ENCODE measurements around the gene ACKR2. TPM values are rescaled to one million over a fixed set of nuclear protein-coding genes. Genes with fewer than 3 reads are reported as not detected.
A peak's percentile ranks its signal among the peaks of the same experiment; 100 is the strongest.

ACKR2 gene
- total RNA-seq, 1 donor from 2014 or later: 3.5 TPM

- no peak for DNase-seq (ENCODE audit: low read depth in 2 of 2)
Measured at GRCh38 chr3:42829628-42830436, 20.6 kb downstream of the ACKR2 start.

GRCh38 chr3:42830437-42831320 is 21.4 kb downstream of the ACKR2 start:
- DNase-seq (ENCODE audit: low read depth in 2 of 2): peak in 1 of 2 donors; percentile 17

GRCh38 chr3:42831321-42831713 is 22.1 kb downstream of the ACKR2 start:
- peak in 1 of 2 donors; percentile 52 for DNase-seq (ENCODE audit: low read depth in 2 of 2)

- DNase-seq (ENCODE audit: low read depth in 2 of 2): no peak
Measured at GRCh38 chr3:42836150-42837123, 27.2 kb downstream of the ACKR2 start.

- DNase-seq (ENCODE audit: low read depth in 2 of 2): no peak
Measured at GRCh38 chr3:42838571-42838970, 29.3 kb downstream of the ACKR2 start.

GRCh38 chr3:42839616-42840015 is 30.4 kb downstream of the ACKR2 start:
- DNase-seq (ENCODE audit: low read depth in 2 of 2): peak; percentile 58 to 65

GRCh38 chr3:42841332-42841731 is 32.1 kb downstream of the ACKR2 start:
- DNase-seq (ENCODE audit: low read depth in 2 of 2): no peak

- DNase-seq (ENCODE audit: low read depth in 2 of 2): peak in 1 of 2 donors; percentile 75
Measured at GRCh38 chr3:42843713-42844411, 34.6 kb downstream of the ACKR2 start.

- DNase-seq (ENCODE audit: low read depth in 2 of 2): no peak
Measured at GRCh38 chr3:42844412-42844713, 35.1 kb downstream of the ACKR2 start.

- DNase-seq (ENCODE audit: low read depth in 2 of 2): no peak
Measured at GRCh38 chr3:42844815-42845214, 35.6 kb downstream of the ACKR2 start.

GRCh38 chr3:42846685-42847522 is 37.7 kb downstream of the ACKR2 start:
- peak in 1 of 2 donors; percentile 72 for DNase-seq (ENCODE audit: low read depth in 2 of 2)

- peak in 1 of 2 donors; percentile 87 for DNase-seq (ENCODE audit: low read depth in 2 of 2)
Measured at GRCh38 chr3:42847731-42848130, 38.5 kb downstream of the ACKR2 start.

GRCh38 chr3:42849017-42849416 is 39.8 kb downstream of the ACKR2 start:
- DNase-seq (ENCODE audit: low read depth in 2 of 2): no peak

GRCh38 chr3:42850263-42850662 is 41.0 kb downstream of the ACKR2 start:
- DNase-seq (ENCODE audit: low read depth in 2 of 2): no peak

- no peak for DNase-seq (ENCODE audit: low read depth in 2 of 2)
Measured at GRCh38 chr3:42851228-42851834, 42.1 kb downstream of the ACKR2 start.

GRCh38 chr3:42852441-42852840 is 43.2 kb downstream of the ACKR2 start:
- peak in 1 of 2 donors; percentile 6 for DNase-seq (ENCODE audit: low read depth in 2 of 2)

- DNase-seq (ENCODE audit: low read depth in 2 of 2): no peak
Measured at GRCh38 chr3:42853056-42853455, 43.8 kb downstream of the ACKR2 start.

- DNase-seq (ENCODE audit: low read depth in 2 of 2): no peak
Measured at GRCh38 chr3:42853739-42854302, 44.6 kb downstream of the ACKR2 start.

GRCh38 chr3:42855219-42855546 is 45.9 kb downstream of the ACKR2 start:
- no peak for DNase-seq (ENCODE audit: low read depth in 2 of 2)

All from dermis microvascular lymphatic vessel endothelial cell (primary cell).